ENCODE results near the gene BLOC1S1.

The BLOC1S1 gene

GRCh38 chr12:55728186-55728938, 12.5 kb downstream of the BLOC1S1 start:
- no peaks in the 10 kb centered on the region for H3K9me3 Mint-ChIP-seq
- H3K27me3 Mint-ChIP-seq = no peaks in the 10 kb centered on the region
- peaks cover 46% of the 10 kb centered on the region for H3K4me1 Mint-ChIP-seq

GRCh38 chr12:55728939-55729818, 13.3 kb downstream of the BLOC1S1 start, which contains the start of gene CD63:
Gene CD63 (minus strand): TSS chr12:55729009. CDS start chr12:55728341, 668 bp downstream.
- no peaks in the 10 kb centered on the region for H3K36me3 Mint-ChIP-seq
- no peaks in the 10 kb centered on the region for H3K9me3 Mint-ChIP-seq
- H3K27me3 Mint-ChIP-seq = no peaks in the 10 kb centered on the region
- peaks cover 46% of the 10 kb centered on the region for H3K4me1 Mint-ChIP-seq
- H3K4me3 Mint-ChIP-seq = peak within 1 kb of the TSS; percentile 93
- peak within 1 kb of the TSS; percentile 96 for H3K27ac Mint-ChIP-seq

More at GRCh38 chr12:55728186-55728938, 12.5 kb downstream of the BLOC1S1 start:
- Mint-ChIP-seq H3K36me3 (no peaks in the 10 kb centered on the region), H3K4me3 (peak overlapping the region; percentile 82), H3K27ac (no peak overlapping the region)

- Mint-ChIP-seq H3K36me3 (no peaks in the 10 kb centered on the region), H3K4me1 (peaks cover 40% of the 10 kb centered on the region), H3K4me3 (peak overlapping the region; percentile 93), H3K9me3 (no peaks in the 10 kb centered on the region), H3K27ac (peak overlapping the region; percentile 96), H3K27me3 (no peaks in the 10 kb centered on the region)
These were observed 14.3 kb downstream of the BLOC1S1 start for GRCh38 chr12:55729819-55730818.

- Mint-ChIP-seq H3K27ac (peak overlapping the region; percentile 24), H3K36me3 (no peaks in the 10 kb centered on the region), H3K27me3 (no peaks in the 10 kb centered on the region), H3K4me1 (peaks cover 31% of the 10 kb centered on the region), H3K9me3 (no peaks in the 10 kb centered on the region), H3K4me3 (no peak overlapping the region)
These were observed 16.4 kb downstream of the BLOC1S1 start for GRCh38 chr12:55732288-55732687.

- Mint-ChIP-seq H3K36me3 (no peaks in the 10 kb centered on the region), H3K27ac (no peak overlapping the region), H3K9me3 (no peaks in the 10 kb centered on the region), H3K4me3 (no peak overlapping the region), H3K4me1 (peaks cover 35% of the 10 kb centered on the region), H3K27me3 (no peaks in the 10 kb centered on the region)
These were observed 17.2 kb downstream of the BLOC1S1 start for GRCh38 chr12:55733021-55733555.

GRCh38 chr12:55733858-55734257, 18.0 kb downstream of the BLOC1S1 start:
- Mint-ChIP-seq H3K36me3 (no peaks in the 10 kb centered on the region), H3K9me3 (no peaks in the 10 kb centered on the region)

GRCh38 chr12:55734595-55734994, 18.7 kb downstream of the BLOC1S1 start:
- Mint-ChIP-seq H3K9me3 (no peaks in the 10 kb centered on the region), H3K36me3 (no peaks in the 10 kb centered on the region), H3K4me3 (no peak overlapping the region), H3K4me1 (peaks cover 38% of the 10 kb centered on the region), H3K27ac (no peak overlapping the region), H3K27me3 (no peaks in the 10 kb centered on the region)

More at GRCh38 chr12:55733858-55734257, 18.0 kb downstream of the BLOC1S1 start:
- Mint-ChIP-seq H3K4me3 (no peak overlapping the region), H3K27ac (no peak overlapping the region), H3K27me3 (no peaks in the 10 kb centered on the region), H3K4me1 (peaks cover 41% of the 10 kb centered on the region)

GRCh38 chr12:55736076-55736475, 20.2 kb downstream of the BLOC1S1 start:
- Mint-ChIP-seq H3K36me3 (no peaks in the 10 kb centered on the region), H3K27me3 (no peaks in the 10 kb centered on the region), H3K27ac (peak overlapping the region; percentile 59), H3K9me3 (no peaks in the 10 kb centered on the region), H3K4me1 (peaks cover 25% of the 10 kb centered on the region), H3K4me3 (no peak overlapping the region)

- Mint-ChIP-seq H3K27me3 (no peaks in the 10 kb centered on the region), H3K4me1 (peaks cover 28% of the 10 kb centered on the region), H3K9me3 (no peaks in the 10 kb centered on the region), H3K27ac (peak overlapping the region; percentile 89), H3K36me3 (no peaks in the 10 kb centered on the region), H3K4me3 (peak overlapping the region; percentile 63)
These were observed 21.1 kb downstream of the BLOC1S1 start for GRCh38 chr12:55736780-55737580.

GRCh38 chr12:55737581-55738122, 21.8 kb downstream of the BLOC1S1 start:
- no peaks in the 10 kb centered on the region for H3K9me3 Mint-ChIP-seq
- H3K4me3 Mint-ChIP-seq = peak overlapping the region; percentile 91
- peak overlapping the region; percentile 89 for H3K27ac Mint-ChIP-seq
- H3K27me3 Mint-ChIP-seq = no peaks in the 10 kb centered on the region
- H3K36me3 Mint-ChIP-seq = no peaks in the 10 kb centered on the region
- peaks cover 35% of the 10 kb centered on the region for H3K4me1 Mint-ChIP-seq

GRCh38 chr12:55738123-55739024, 22.5 kb downstream of the BLOC1S1 start:
- Mint-ChIP-seq H3K4me3 (peak overlapping the region; percentile 91), H3K4me1 (peaks cover 37% of the 10 kb centered on the region), H3K36me3 (no peaks in the 10 kb centered on the region), H3K9me3 (no peaks in the 10 kb centered on the region), H3K27ac (peak overlapping the region; percentile 91), H3K27me3 (no peaks in the 10 kb centered on the region)

- Mint-ChIP-seq H3K36me3 (no peaks in the 10 kb centered on the region), H3K9me3 (no peaks in the 10 kb centered on the region), H3K4me1 (peaks cover 39% of the 10 kb centered on the region), H3K27ac (no peak overlapping the region), H3K27me3 (no peaks in the 10 kb centered on the region), H3K4me3 (peak overlapping the region; percentile 91)
These were observed 23.2 kb downstream of the BLOC1S1 start for GRCh38 chr12:55739025-55739378.

Data from activated naive CD4-positive, alpha-beta T cell treated with anti-CD3 and anti-CD28 coated beads, Interleukin-2, amount 50 U/mL, for 24 hours (primary cell).